Measurements from ENCODE around the gene IKBKG.
"Not testable (repeated sequence)": the region's sequence is repeated elsewhere in the genome, so short reads cannot be mapped to it uniquely, and the experiment has no call there.

The IKBKG gene

DNA sequence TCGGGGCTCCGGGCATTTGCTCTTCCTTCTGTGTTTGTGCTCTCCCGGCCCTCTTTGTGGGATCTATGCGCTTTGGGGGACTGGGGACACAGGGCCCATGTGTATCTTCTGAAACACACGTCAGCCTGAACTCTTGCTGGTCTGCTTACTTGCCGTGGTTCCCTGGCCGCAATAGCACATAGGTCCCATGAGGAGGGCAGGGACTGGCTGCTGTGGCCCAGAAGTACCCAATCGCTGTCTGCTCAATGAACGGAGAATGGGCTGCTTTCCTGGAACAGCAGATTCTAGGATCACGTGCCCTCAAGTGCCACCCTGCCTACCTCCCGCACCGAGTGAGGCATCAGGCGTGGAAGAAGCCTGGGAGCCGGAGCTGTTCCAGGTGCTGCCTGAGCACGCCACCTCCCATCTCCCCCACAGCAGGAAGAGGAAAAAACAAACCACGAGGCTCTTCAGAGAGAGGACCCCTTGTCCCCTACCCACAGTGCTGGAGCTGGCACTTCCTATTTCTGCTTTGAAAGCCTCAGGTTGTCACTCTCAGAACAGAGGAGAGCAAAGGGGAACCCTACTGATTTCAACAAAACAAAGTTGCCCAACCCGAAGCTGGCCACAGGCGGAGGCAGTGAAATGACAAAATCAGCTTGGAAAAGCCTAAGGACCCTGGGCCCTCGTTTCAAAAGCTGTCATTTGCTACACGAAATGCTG, 4.5 kb upstream of the IKBKG start:
- no peak for TF ChIP-seq CTCF (conservative IDR thresholded peaks at IDR 0.05; ENCODE audit: control insufficient read depth, insufficient read depth, low read depth, low read length)
- H3K4me3 ChIP-seq (ENCODE audit: control insufficient read depth, low read depth, low read length): no peak overlapping the region
- no peak for DNase-seq (ENCODE audit: low read depth)

GRCh38 chrX:154545673-154546274, 1.6 kb upstream of the IKBKG start:
- DNase-seq (ENCODE audit: low read depth): no peak
- H3K4me3 ChIP-seq (ENCODE audit: control insufficient read depth, low read depth, low read length): peak overlapping the region; percentile 63
- TF ChIP-seq CTCF (conservative IDR thresholded peaks at IDR 0.05; ENCODE audit: control insufficient read depth, insufficient read depth, low read depth, low read length): no peak

DNA sequence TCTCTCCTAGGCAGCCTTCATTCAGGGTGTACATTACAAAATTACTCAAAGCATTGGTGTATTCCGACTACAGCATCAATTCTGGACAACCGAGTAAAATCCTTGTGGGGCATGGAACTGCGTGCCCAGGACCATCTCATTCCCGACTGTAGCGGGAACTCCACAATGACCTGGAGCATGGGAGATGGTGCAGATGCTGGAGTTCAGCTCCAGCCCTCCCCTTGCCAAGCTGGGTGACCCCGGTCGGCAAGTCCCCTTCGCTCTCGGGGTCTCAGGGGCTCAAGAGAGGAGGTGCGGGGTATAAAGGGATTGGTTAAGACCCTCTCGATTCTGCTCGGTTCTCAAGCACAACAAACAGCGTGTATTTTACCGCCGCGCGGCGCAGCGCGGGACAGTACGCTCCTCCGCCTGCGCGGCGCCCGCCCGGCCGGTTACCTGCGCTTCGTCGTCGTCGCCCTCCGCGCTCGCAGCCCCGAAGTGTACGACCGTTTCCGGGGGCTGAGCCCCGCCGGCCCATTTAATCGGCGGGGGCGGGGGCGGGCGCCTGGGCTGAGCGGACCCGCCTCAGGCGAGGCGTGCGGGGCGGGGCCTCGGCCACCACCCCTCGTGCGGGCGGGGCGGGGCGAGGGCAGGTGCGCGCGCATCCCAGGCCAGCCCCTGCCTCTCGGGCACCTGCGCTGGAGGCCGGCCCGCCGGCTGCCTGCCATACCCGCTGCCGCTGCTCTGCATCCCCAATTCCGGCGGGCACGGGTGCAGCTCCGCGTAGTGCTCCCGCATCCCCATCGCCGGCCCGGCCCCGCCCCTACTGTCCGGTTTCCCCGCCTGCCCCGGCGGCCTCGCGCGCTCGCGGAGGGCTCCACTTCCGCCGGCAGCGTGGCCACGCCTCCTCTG, 821 bp upstream of the IKBKG start, which contains the start of gene G6PD:
Gene G6PD (minus strand): TSS at position 493 of the 891 bp plus-strand sequence. CDS start 691 bp downstream, outside the sequence.
- TF ChIP-seq CTCF (conservative IDR thresholded peaks at IDR 0.05; ENCODE audit: control insufficient read depth, insufficient read depth, low read depth, low read length): no peak
- peak; percentile 36 for DNase-seq (ENCODE audit: low read depth)
- peak within 1 kb of the TSS; percentile 79 for H3K4me3 ChIP-seq (ENCODE audit: control insufficient read depth, low read depth, low read length)

GRCh38 chrX:154548028-154548316, 552 bp downstream of the IKBKG start:
- no peak for TF ChIP-seq CTCF (conservative IDR thresholded peaks at IDR 0.05; ENCODE audit: control insufficient read depth, insufficient read depth, low read depth, low read length)
- peak overlapping the region; percentile 79 for H3K4me3 ChIP-seq (ENCODE audit: control insufficient read depth, low read depth, low read length)
- DNase-seq (ENCODE audit: low read depth): peak; percentile 41

GRCh38 chrX:154549766-154550165, 2.3 kb downstream of the IKBKG start:
- TF ChIP-seq CTCF (conservative IDR thresholded peaks at IDR 0.05; ENCODE audit: control insufficient read depth, insufficient read depth, low read depth, low read length): no peak
- peak; percentile 41 for DNase-seq (ENCODE audit: low read depth)
- H3K4me3 ChIP-seq (ENCODE audit: control insufficient read depth, low read depth, low read length): no peak overlapping the region

GRCh38 chrX:154552112-154552806, 4.8 kb downstream of the IKBKG start:
- not testable (repeated sequence) for DNase-seq (ENCODE audit: low read depth); H3K4me3 ChIP-seq (ENCODE audit: control insufficient read depth, low read depth, low read length)

DNA sequence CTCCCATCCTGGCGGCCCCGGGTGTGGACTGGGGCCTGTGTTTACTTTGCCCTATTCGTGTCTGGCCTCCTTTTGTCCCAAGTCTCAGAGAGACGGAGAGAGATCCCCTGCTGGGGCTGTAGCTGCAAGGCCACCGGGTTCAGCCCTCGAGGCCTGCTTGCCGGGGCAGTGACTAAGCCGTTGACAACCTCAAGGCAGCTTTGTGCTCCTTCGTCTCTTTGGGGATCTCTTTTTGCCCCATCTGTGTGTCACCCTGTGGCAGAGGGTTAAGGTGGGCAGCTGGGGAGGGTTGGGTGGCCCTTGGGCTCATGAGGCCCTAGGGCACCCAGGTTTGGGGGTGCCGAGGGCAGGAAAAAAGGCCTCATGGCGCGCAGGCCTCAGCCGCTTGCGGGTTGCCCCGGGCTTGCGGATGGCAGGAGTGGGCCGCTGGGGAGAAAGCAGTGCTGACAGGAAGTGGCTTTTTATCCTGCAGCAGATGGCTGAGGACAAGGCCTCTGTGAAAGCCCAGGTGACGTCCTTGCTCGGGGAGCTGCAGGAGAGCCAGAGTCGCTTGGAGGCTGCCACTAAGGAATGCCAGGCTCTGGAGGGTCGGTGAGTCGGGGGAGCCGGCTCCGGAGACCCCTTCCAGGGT, 10.8 kb downstream of the IKBKG start:
- H3K4me3 ChIP-seq (ENCODE audit: control insufficient read depth, low read depth, low read length); DNase-seq (ENCODE audit: low read depth): not testable (repeated sequence)

DNA sequence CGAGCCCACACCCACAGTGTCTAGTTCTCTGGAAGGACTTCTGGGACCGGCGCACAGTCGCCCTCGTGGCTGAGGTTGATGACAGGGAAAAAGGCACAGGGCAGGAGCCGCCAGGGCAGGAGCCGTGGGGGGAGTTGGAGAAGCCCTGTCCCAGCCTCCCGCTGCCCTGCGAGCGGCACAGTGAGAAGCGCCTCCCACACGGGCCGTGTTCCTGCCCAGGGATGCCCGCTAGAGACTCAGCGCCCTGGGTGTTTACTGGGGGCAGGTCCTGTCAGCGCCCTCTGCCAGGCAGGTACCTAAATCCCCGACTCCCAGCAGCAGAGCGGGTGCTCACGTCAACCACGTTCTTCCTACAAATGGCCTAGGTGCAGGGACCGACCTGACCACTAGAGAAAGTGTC, 11.5 kb downstream of the IKBKG start:
- H3K4me3 ChIP-seq (ENCODE audit: control insufficient read depth, low read depth, low read length); DNase-seq (ENCODE audit: low read depth): not testable (repeated sequence)

GRCh38 chrX:154560326-154560725, 12.9 kb downstream of the IKBKG start:
- H3K4me3 ChIP-seq (ENCODE audit: control insufficient read depth, low read depth, low read length): not testable (repeated sequence)

GRCh38 chrX:154562295-154562694, 14.9 kb downstream of the IKBKG start:
- H3K4me3 ChIP-seq (ENCODE audit: control insufficient read depth, low read depth, low read length); DNase-seq (ENCODE audit: low read depth): not testable (repeated sequence)

More at GRCh38 chrX:154560326-154560725, 12.9 kb downstream of the IKBKG start:
- not testable (repeated sequence) for DNase-seq (ENCODE audit: low read depth)

DNA sequence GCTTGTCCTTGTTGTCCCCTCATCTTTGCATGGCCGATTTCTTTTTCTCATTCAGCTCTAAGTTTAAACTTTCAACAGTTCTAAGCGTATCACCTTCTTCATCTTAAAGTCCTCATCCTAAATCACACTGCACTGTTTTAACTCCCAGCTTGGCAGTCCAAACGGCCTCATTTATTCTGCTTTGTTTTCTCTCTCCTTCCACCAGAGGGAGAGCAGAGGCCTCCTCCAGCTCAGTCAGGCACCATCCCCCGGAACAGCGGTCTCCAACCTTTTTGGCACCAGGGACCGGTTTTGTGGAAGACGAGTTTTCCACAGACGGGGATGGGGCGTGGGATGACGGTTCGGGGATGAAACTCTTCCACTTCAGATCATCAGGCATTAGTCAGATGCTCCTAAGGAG, 22.9 kb downstream of the IKBKG start:
- not testable (repeated sequence) for H3K4me3 ChIP-seq (ENCODE audit: control insufficient read depth, low read depth, low read length); DNase-seq (ENCODE audit: low read depth)

Data from fibroblast of mammary gland (primary cell).